HL-60 (cell line): ENCODE results near the gene AGMO.

Experiments
- DNase-seq, 2 experiments: peaks; one replicate each; pipeline ENCODE4 v3.0.0-alpha.2; 2010 to 2020; ENCODE audit warnings: low read depth in 1 of 2, low spot score in 1 of 2
- H3K27ac ChIP-seq: fragments of 250-450 bp; sonication (Bioruptor Pico); replicated peaks from 2 replicates; pipeline ENCODE4 v1.5.1; 2020; ENCODE audit warnings: mild to moderate bottlenecking, moderate library complexity
- H3K27me3 ChIP-seq: fragments of 250-450 bp; sonication (Bioruptor Pico); 2 replicates; pipeline ENCODE4 v1.5.1; 2021; ENCODE audit warnings: mild to moderate bottlenecking, moderate library complexity; ENCODE audit not compliant: insufficient read depth, poor library complexity, severe bottlenecking
- H3K4me3 ChIP-seq: replicated peaks from 2 replicates; pipeline ENCODE4 v1.5.1; 2011; ENCODE audit warnings: mild to moderate bottlenecking, control low read depth, low read length; ENCODE audit not compliant: insufficient read depth
- GABPA ChIP-seq: IDR thresholded peaks from 2 replicates; pipeline ENCODE4 v1.6.1; 2012; ENCODE audit warnings: low read depth
- POLR2AphosphoS5 ChIP-seq: IDR thresholded peaks from 2 replicates; pipeline ENCODE4 v1.6.1; 2012; ENCODE audit warnings: low read depth
- REST ChIP-seq: IDR thresholded peaks from 2 replicates; pipeline ENCODE4 v1.6.1; 2012; ENCODE audit warnings: low read depth; ENCODE audit not compliant: insufficient replicate concordance
- SPI1 ChIP-seq: IDR thresholded peaks from 2 replicates; pipeline ENCODE4 v1.6.1; 2012; ENCODE audit warnings: low read depth, mild to moderate bottlenecking, borderline replicate concordance
- long read RNA-seq: library from polyadenylated mRNA; unstranded; transcript quantifications from one replicate; pipeline ENCODE4 v2.0.0, GENCODE V29; 2020
- TF ChIP-seq, protein P1 (sequence below): IDR thresholded peaks from one replicate; pipeline ENCODE4 v1.5.1; 2011; ENCODE audit warnings: low read length, control low read depth, inconsistent platforms; ENCODE audit not compliant: insufficient read depth

Gene AGMO
- long read RNA-seq, result 0 reads

DNA sequence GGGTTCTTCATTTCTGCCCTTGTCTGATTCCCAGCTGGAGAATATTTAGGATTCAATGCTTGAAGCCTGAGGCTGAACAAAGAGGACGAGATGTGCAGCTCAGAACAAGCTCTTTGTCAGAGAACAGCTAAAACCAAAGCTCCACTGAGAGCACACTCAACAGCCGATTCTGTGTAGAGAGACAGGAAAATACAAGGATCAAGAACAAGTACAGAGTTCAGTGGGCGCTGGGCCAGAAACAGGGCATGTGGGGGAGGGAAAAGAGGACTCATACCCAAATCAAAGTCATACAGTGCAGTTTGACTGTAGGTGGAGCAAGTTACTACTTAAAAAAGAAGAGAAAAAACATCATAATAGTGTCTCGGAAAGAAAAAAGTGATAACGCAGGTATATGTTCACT lies at the start of gene AGMO:
TSS of gene AGMO (minus strand) at position 181 of the 400 bp plus-strand sequence.
- Histone ChIP-seq H3K27ac (no peak within 1 kb of the TSS), H3K27me3 (no peaks in the 10 kb centered on the region), H3K4me3 (no peak within 1 kb of the TSS)
- DNase-seq, result no peak
- TF ChIP-seq POLR2AphosphoS5 (no peak), GABPA (no peak), REST (no peak), SPI1 (no peak)
- TF ChIP-seq, protein P1, sequence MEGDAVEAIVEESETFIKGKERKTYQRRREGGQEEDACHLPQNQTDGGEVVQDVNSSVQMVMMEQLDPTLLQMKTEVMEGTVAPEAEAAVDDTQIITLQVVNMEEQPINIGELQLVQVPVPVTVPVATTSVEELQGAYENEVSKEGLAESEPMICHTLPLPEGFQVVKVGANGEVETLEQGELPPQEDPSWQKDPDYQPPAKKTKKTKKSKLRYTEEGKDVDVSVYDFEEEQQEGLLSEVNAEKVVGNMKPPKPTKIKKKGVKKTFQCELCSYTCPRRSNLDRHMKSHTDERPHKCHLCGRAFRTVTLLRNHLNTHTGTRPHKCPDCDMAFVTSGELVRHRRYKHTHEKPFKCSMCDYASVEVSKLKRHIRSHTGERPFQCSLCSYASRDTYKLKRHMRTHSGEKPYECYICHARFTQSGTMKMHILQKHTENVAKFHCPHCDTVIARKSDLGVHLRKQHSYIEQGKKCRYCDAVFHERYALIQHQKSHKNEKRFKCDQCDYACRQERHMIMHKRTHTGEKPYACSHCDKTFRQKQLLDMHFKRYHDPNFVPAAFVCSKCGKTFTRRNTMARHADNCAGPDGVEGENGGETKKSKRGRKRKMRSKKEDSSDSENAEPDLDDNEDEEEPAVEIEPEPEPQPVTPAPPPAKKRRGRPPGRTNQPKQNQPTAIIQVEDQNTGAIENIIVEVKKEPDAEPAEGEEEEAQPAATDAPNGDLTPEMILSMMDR, result no peak

DNA sequence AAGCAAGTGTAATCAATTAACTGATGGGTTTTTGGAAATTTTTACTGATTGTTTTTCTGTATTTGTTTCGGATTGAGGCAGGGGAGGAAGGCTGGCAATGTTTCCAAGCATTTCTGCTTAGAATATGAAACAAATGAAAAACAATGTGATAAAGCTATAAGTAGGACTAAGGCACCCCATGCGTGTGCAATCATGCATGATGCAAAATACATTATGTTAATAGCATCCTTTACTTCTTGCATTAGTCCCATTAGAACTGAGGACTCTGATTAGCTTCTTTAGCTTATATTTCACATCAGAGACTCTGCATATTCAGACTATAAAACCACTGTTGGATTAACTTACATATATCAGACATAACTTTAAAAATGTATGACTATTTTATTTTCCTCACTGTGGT lies 48.7 kb upstream of the AGMO start:
- Histone ChIP-seq H3K27me3 (no peaks in the 10 kb centered on the region), H3K27ac (no peak overlapping the region), H3K4me3 (no peak overlapping the region)
- TF ChIP-seq POLR2AphosphoS5, result no peak
- TF ChIP-seq, protein P1, result no peak
- TF ChIP-seq SPI1, result no peak
- TF ChIP-seq GABPA, result no peak
- TF ChIP-seq REST, result no peak
- no peak for DNase-seq

GRCh38 chr7:15609287-15609686 lies 47.5 kb upstream of the AGMO start:
- no peak overlapping the region for H3K27ac ChIP-seq
- TF ChIP-seq, protein P1, result no peak
- no peak for TF ChIP-seq REST
- no peak for TF ChIP-seq SPI1
- TF ChIP-seq POLR2AphosphoS5, result no peak
- TF ChIP-seq GABPA, result no peak
- DNase-seq, result no peak
- no peaks in the 10 kb centered on the region for H3K27me3 ChIP-seq
- no peak overlapping the region for H3K4me3 ChIP-seq
